Lower leg skin (tissue), 3 donors: Measurements from ENCODE around the gene USP40.

Experiments
- POLR2A ChIP-seq, 2 donors: fragments of 450-650 bp; IDR thresholded peaks; one replicate each; pipeline ENCODE4 v1.6.1; 2016 to 2017; ENCODE audit warnings: antibody characterized with exemption in 2 of 2, mild to moderate bottlenecking in 1 of 2, moderate library complexity in 1 of 2
- TF ChIP-seq, protein P1 (sequence below), 3 donors: fragments of 450-650 bp; IDR thresholded peaks; one replicate each; pipeline ENCODE4 v1.5.1; 2016; ENCODE audit warnings: antibody characterized with exemption in 3 of 3, mild to moderate bottlenecking in 3 of 3, moderate library complexity in 2 of 3

DNA sequence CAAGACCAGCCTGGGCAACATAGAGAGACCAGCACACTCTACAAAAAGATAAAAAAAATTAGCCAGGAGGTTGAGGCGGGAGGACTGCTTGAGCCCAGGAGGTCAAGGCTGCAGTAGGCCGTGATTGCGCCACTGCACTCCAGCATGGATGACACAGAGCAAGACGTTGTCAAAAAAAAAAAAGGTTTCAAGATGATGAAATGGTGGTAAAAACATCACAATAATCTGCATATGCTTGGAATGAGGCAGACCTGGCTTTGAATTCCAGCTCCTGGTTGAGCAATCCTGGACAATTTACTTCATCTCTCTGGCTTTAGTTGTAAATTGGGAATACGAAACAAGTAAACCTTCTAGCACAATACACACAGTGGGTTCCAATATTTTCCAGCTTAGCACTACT lies 24.1 kb downstream of the USP40 start:
- no peak for TF ChIP-seq POLR2A (IDR thresholded peaks at IDR 0.05)
- TF ChIP-seq, protein P1, sequence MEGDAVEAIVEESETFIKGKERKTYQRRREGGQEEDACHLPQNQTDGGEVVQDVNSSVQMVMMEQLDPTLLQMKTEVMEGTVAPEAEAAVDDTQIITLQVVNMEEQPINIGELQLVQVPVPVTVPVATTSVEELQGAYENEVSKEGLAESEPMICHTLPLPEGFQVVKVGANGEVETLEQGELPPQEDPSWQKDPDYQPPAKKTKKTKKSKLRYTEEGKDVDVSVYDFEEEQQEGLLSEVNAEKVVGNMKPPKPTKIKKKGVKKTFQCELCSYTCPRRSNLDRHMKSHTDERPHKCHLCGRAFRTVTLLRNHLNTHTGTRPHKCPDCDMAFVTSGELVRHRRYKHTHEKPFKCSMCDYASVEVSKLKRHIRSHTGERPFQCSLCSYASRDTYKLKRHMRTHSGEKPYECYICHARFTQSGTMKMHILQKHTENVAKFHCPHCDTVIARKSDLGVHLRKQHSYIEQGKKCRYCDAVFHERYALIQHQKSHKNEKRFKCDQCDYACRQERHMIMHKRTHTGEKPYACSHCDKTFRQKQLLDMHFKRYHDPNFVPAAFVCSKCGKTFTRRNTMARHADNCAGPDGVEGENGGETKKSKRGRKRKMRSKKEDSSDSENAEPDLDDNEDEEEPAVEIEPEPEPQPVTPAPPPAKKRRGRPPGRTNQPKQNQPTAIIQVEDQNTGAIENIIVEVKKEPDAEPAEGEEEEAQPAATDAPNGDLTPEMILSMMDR (IDR thresholded peaks at IDR 0.05): no peak
